Measurements from ENCODE around the gene MESP1. TPM values are rescaled to one million over a fixed set of nuclear protein-coding genes. Genes with fewer than 3 reads are reported as not detected.

Gene MESP1
- total and polyA plus RNA-seq, 10 donors, result 0.19 to 1.2 (median 0.61) TPM

DNA sequence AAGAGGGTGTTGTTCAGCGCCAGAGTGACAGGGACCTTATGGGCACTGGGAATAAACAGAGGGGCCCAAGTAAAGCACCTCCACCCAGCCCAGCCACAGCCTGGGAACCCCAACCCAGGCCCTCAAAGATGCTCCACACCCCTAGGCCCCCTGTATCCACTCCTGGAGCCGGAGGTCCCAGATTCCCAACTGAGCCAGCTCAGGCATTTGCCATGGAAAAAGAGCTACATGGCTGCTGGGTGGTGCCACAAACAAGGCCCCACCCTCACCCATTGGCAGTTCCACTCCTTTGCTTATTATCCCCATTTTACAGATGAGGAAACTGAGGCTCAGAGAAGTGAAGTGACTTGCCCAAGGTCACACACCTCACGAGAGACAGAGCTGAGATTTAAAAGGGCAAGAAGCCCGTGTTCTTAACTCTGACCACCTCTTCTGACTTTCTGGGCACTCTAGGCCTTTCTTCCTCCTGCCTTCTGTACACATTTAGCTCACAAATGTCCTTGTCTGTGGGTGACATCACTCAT lies 46.7 kb upstream of the MESP1 start:
- no peak for TF ChIP-seq POLR2AphosphoS5 (IDR thresholded peaks at IDR 0.05)
- no peak for TF ChIP-seq CTCF (IDR thresholded peaks at IDR 0.05 in 8 of 11, conservative IDR thresholded peaks at IDR 0.05 in 3 of 11)
- no peak for TF ChIP-seq POLR2A (IDR thresholded peaks at IDR 0.05)
- peak; percentile 34 for DNase-seq
- WGBS, 5 donors, result 76 to 94% (median 88%) methylated on average over 4 of the region's 4 CpGs

DNA sequence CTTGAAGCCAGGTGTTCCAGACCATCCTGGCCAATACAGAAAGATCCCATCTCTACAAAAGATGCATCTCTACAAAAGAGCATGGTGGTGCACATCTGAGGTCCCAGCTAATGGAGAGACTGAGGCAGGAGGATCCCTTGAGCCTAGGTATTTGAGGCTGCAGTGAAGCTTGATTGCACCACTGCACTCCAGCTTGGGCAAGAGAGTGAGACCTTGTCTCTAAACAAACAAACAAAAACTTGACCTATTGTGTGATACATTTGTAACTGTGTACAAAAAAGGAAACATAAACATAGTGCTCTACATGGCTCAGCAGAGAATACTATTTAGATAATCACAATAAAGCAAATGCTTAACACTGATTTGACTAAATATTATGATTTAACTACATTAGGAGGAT lies 44.9 kb upstream of the MESP1 start:
- TF ChIP-seq CTCF (IDR thresholded peaks at IDR 0.05 in 8 of 11, conservative IDR thresholded peaks at IDR 0.05 in 3 of 11), result no peak
- no peak for TF ChIP-seq POLR2AphosphoS5 (IDR thresholded peaks at IDR 0.05)
- no peak for TF ChIP-seq POLR2A (IDR thresholded peaks at IDR 0.05)
- Histone ChIP-seq H3K27ac (no peak overlapping the region), H3K36me3 (peaks cover 0 to 84% (median 2%) of the 10 kb centered on the region in 6 donors), H3K9me3 (peaks cover 0 to 8% (median 6%) of the 10 kb centered on the region in 8 donors), H3K4me1 (no peaks in the 10 kb centered on the region), H3K27me3 (replicated peaks in 1 of 7) (no peaks in the 10 kb centered on the region), H3K4me3 (no peak overlapping the region)
- intact Hi-C loops (cut with DNase I; ENCODE audit: low total_unique reads), result no loop called here
- DNase-seq, result peak; percentile 4

More for the DNA sequence above, 46.7 kb upstream of the MESP1 start:
- Histone ChIP-seq H3K4me1 (peaks cover 0 to 4% (median 0%) of the 10 kb centered on the region in 6 donors), H3K4me3 (no peak overlapping the region), H3K27ac (no peak overlapping the region), H3K36me3 (peaks cover 0 to 84% (median under 1%) of the 10 kb centered on the region in 6 donors), H3K27me3 (replicated peaks in 1 of 7) (peaks cover 0 to 14% (median 0%) of the 10 kb centered on the region in 7 donors), H3K9me3 (peaks cover 0 to 8% (median 6%) of the 10 kb centered on the region in 8 donors)
- intact Hi-C loops (cut with DNase I; ENCODE audit: low total_unique reads), result no loop called here

- DNase-seq, result peak; percentile 2
- H3K4me1 ChIP-seq, result no peaks in the 10 kb centered on the region
- intact Hi-C loops (cut with DNase I; ENCODE audit: low total_unique reads), result no loop called here
- 43 to 64% (median 49%) methylated on average over 5 of the region's 5 CpGs for WGBS, 5 donors
- H3K9me3 ChIP-seq, result peaks cover 0 to 8% (median 6%) of the 10 kb centered on the region in 8 donors
- H3K27ac ChIP-seq, result no peak overlapping the region
- H3K36me3 ChIP-seq, result peaks cover 0 to 84% (median 2%) of the 10 kb centered on the region in 6 donors
- no peaks in the 10 kb centered on the region for H3K27me3 ChIP-seq (replicated peaks in 1 of 7)
- H3K4me3 ChIP-seq, result no peak overlapping the region
- TF ChIP-seq CTCF (IDR thresholded peaks at IDR 0.05 in 8 of 11, conservative IDR thresholded peaks at IDR 0.05 in 3 of 11) (no peak), POLR2AphosphoS5 (IDR thresholded peaks at IDR 0.05) (no peak), POLR2A (IDR thresholded peaks at IDR 0.05) (no peak)
Measured at GRCh38 chr15:89794627-89795241, 43.7 kb upstream of the MESP1 start.

DNA sequence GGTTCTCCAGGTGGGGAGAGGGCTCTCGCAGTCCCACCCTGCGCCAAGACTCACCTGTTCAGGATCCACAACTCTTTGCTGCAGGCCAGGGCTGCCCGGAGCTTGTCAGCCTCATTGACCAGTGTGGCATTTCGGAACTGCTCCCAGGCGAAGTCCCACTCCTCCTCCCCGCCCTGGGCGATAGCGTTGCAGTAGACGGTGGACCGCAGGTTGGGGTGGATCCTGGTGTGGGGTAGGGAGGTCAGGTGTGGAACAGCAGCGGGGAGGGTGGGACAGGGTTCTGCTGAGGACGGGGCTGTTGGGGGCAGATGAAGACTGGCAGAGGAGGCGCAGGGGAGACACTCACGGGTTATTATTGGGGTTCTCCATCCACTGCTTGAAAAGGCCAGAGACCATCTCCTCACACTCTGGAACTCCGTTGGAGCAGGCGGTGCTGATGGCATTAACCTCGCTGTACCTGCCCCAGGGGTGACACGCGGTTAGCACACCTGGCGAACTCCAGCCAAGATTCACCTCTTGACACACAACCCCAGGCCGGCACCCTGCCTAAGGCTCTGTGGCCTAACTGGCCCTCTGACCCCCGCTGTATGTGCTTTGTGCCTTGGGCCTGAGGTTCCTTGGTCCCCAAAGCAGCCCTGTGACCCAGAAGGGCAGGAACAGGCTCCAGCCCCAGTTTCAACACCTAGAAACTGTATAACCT lies 41.2 kb upstream of the MESP1 start:
- peak; percentile 54 for DNase-seq
- Histone ChIP-seq H3K27me3 (replicated peaks in 1 of 7) (no peaks in the 10 kb centered on the region), H3K4me1 (no peaks in the 10 kb centered on the region), H3K4me3 (no peak overlapping the region), H3K27ac (no peak overlapping the region), H3K36me3 (peaks cover 0 to 83% (median 2%) of the 10 kb centered on the region in 6 donors), H3K9me3 (peaks cover 0 to 21% (median 18%) of the 10 kb centered on the region in 8 donors)
- WGBS, 5 donors, result 89 to 98% (median 97%) methylated on average over 17 to 22 of the region's 22 CpGs
- intact Hi-C loops (cut with DNase I; ENCODE audit: low total_unique reads), result no loop called here
- TF ChIP-seq CTCF (IDR thresholded peaks at IDR 0.05 in 8 of 11, conservative IDR thresholded peaks at IDR 0.05 in 3 of 11) (no peak), POLR2AphosphoS5 (IDR thresholded peaks at IDR 0.05) (peak in 1 of 3 donors; percentile 40), POLR2A (IDR thresholded peaks at IDR 0.05) (no peak)

All from spleen (tissue), 11 donors.